Measurements from ENCODE around the gene SMG9. TPM values are rescaled to one million over a fixed set of nuclear protein-coding genes. Genes with fewer than 3 reads are reported as not detected.

SMG9 gene
- polyA plus RNA-seq, 1 experiment: 14.8 TPM

DNA sequence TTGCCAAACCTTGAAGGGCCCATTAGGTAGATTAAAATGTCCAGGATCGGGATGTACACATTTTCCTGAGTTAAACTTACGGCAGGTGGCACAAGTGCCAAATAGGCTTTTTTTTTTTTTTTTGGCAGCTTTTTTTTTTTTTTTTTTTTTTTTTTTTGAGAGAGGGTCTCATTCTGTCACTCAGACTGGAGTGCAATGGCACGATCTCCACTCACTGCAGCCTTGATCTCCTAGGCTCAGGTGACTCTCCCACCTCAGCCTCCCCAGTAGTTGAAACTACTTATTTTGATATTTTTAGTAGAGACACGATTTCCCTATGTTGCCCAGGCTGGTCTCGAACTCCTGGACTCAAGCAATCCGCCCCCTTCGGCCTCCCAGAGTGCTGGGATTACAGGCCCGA is 29.9 kb downstream of the SMG9 start:
- Histone ChIP-seq H3K4me3 (ENCODE audit: low read depth, low read length) (no peak overlapping the region), H3K27me3 (ENCODE audit: control insufficient read depth, insufficient read depth, low read length) (no peaks in the 10 kb centered on the region), H3K36me3 (ENCODE audit: control insufficient read depth, insufficient read depth, low read length) (peaks cover 12% of the 10 kb centered on the region)
- ChIA-PET CTCF (interaction anchor here (0.6 to 1.2 kb wide), 2 partner anchors 20 to 59 kb away, joined by 4 read pairs; no protein-coding TSS in a partner anchor), POLR2A (no interaction called here)
- no peak for DNase-seq (ENCODE audit: low read depth)
- TF ChIP-seq, protein P1, sequence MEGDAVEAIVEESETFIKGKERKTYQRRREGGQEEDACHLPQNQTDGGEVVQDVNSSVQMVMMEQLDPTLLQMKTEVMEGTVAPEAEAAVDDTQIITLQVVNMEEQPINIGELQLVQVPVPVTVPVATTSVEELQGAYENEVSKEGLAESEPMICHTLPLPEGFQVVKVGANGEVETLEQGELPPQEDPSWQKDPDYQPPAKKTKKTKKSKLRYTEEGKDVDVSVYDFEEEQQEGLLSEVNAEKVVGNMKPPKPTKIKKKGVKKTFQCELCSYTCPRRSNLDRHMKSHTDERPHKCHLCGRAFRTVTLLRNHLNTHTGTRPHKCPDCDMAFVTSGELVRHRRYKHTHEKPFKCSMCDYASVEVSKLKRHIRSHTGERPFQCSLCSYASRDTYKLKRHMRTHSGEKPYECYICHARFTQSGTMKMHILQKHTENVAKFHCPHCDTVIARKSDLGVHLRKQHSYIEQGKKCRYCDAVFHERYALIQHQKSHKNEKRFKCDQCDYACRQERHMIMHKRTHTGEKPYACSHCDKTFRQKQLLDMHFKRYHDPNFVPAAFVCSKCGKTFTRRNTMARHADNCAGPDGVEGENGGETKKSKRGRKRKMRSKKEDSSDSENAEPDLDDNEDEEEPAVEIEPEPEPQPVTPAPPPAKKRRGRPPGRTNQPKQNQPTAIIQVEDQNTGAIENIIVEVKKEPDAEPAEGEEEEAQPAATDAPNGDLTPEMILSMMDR (IDR thresholded peaks at IDR 0.05; ENCODE audit: insufficient read depth, low read depth, low read length): no peak

- ChIA-PET POLR2A (no interaction called here), CTCF (interaction anchor here (0.6 kb wide), 1 partner anchor 17 kb away, joined by 3 read pairs; no protein-coding TSS in a partner anchor)
- TF ChIP-seq, protein P1 (IDR thresholded peaks at IDR 0.05; ENCODE audit: insufficient read depth, low read depth, low read length): peak; percentile 26
- no peak overlapping the region for H3K4me3 ChIP-seq (ENCODE audit: low read depth, low read length)
- no peak for DNase-seq (ENCODE audit: low read depth)
- H3K36me3 ChIP-seq (ENCODE audit: control insufficient read depth, insufficient read depth, low read length): peaks cover 2% of the 10 kb centered on the region
- no peaks in the 10 kb centered on the region for H3K27me3 ChIP-seq (ENCODE audit: control insufficient read depth, insufficient read depth, low read length)
These were observed 31.2 kb downstream of the SMG9 start for GRCh38 chr19:43723588-43723987.

DNA sequence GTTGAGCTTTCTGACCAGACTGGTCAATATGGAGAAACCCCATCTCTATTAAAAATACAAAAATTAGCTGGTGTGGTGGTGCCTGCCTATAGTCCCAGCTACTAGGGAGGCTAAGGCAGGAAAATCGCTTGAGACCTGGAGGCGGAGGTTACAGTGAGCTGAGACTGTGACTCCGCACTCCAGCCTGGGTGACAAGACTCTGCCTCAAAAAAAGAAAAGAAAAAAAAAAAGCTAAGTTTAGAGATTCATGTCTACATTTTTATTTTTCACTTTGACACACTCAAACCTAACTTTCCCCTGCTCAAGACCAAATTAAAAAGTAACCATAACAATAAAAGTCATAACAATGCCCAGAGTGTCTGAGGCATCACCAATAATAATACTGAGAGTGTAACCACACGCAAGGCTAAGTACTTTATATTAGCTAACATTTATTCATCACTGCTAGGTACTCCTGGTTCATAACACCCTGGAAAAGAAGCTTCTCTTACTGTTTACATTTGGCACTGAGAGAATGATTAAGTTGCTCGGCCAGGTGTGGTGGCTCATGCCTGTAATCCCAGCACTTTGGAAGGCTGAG is 33.2 kb downstream of the SMG9 start:
- CTCF ChIA-PET: interaction anchor here (0.6 to 1.2 kb wide), 5 partner anchors 13 to 53 kb away, joined by 3 read pairs; no protein-coding TSS in a partner anchor
- Histone ChIP-seq H3K27me3 (ENCODE audit: control insufficient read depth, insufficient read depth, low read length) (0 out of 2 replicates have a peak, but pooled peaks cover 2% of the 10 kb centered on the region), H3K36me3 (ENCODE audit: control insufficient read depth, insufficient read depth, low read length) (no peaks in the 10 kb centered on the region), H3K4me3 (ENCODE audit: low read depth, low read length) (no peak overlapping the region)
- POLR2A ChIA-PET: no interaction called here
- TF ChIP-seq, protein P1 (IDR thresholded peaks at IDR 0.05; ENCODE audit: insufficient read depth, low read depth, low read length): no peak
- no peak for DNase-seq (ENCODE audit: low read depth)

GRCh38 chr19:43720936-43721335 is 33.8 kb downstream of the SMG9 start:
- TF ChIP-seq, protein P1 (IDR thresholded peaks at IDR 0.05; ENCODE audit: insufficient read depth, low read depth, low read length): no peak
- DNase-seq (ENCODE audit: low read depth): no peak
- 0 out of 2 replicates have a peak, but pooled peaks cover 3% of the 10 kb centered on the region for H3K27me3 ChIP-seq (ENCODE audit: control insufficient read depth, insufficient read depth, low read length)
- no peak overlapping the region for H3K4me3 ChIP-seq (ENCODE audit: low read depth, low read length)
- CTCF ChIA-PET: interaction anchor here (0.6 to 1.2 kb wide), 4 partner anchors 14 to 54 kb away, joined by 3 read pairs; no protein-coding TSS in a partner anchor
- H3K36me3 ChIP-seq (ENCODE audit: control insufficient read depth, insufficient read depth, low read length): no peaks in the 10 kb centered on the region
- POLR2A ChIA-PET: no interaction called here

- Histone ChIP-seq H3K27me3 (ENCODE audit: control insufficient read depth, insufficient read depth, low read length) (0 out of 2 replicates have a peak, but pooled peaks cover 3% of the 10 kb centered on the region), H3K36me3 (ENCODE audit: control insufficient read depth, insufficient read depth, low read length) (no peaks in the 10 kb centered on the region), H3K4me3 (ENCODE audit: low read depth, low read length) (no peak overlapping the region)
- ChIA-PET POLR2A (no interaction called here), CTCF (no interaction called here)
- no peak for DNase-seq (ENCODE audit: low read depth)
- TF ChIP-seq, protein P1 (IDR thresholded peaks at IDR 0.05; ENCODE audit: insufficient read depth, low read depth, low read length): no peak
These were observed 34.8 kb downstream of the SMG9 start for GRCh38 chr19:43719918-43720317.
